ENCODE measurements around the gene DEXI. TPM values are rescaled to one million over a fixed set of nuclear protein-coding genes. Genes with fewer than 3 reads are reported as not detected.
A peak's percentile ranks its signal among the peaks of the same experiment; 100 is the strongest.

The DEXI gene
- total and polyA plus RNA-seq, 7 donors = 13.9 to 99.9 (median 55.0) TPM

DNA sequence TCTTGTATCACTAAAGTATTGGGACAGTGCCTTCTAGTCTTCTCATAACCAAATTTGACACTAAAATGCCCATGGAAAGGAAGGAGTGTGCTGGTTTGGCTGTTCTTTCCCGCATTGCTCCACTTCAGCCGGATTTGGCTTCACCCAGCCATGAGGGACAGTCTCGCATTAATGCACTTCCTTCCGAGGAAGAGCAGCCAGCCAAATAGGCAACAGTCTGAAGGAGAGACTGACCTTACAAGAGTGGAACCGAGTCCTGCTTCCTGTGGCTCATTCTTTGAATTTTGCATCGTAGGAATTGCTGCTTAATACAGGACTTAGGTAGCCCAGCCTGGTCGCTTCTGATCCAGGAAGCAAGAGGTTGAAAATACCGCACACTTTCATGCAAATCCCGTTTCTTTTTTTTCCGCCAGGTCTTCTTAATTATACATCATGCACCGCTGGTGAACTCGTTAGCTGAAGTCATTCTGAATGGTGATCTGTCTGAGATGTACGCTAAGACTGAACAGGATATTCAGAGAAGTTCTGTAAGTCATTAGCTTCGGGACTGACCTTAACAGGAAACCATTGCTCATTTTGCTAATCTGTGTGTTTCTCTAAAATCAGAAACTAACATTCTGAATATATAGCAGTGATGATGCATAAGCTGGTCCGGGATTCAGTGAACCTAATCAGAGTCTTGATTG lies 40.3 kb upstream of the DEXI start:
- no peak for TF ChIP-seq POLR2AphosphoS5 (IDR thresholded peaks at IDR 0.05)
- TF ChIP-seq, protein P1, sequence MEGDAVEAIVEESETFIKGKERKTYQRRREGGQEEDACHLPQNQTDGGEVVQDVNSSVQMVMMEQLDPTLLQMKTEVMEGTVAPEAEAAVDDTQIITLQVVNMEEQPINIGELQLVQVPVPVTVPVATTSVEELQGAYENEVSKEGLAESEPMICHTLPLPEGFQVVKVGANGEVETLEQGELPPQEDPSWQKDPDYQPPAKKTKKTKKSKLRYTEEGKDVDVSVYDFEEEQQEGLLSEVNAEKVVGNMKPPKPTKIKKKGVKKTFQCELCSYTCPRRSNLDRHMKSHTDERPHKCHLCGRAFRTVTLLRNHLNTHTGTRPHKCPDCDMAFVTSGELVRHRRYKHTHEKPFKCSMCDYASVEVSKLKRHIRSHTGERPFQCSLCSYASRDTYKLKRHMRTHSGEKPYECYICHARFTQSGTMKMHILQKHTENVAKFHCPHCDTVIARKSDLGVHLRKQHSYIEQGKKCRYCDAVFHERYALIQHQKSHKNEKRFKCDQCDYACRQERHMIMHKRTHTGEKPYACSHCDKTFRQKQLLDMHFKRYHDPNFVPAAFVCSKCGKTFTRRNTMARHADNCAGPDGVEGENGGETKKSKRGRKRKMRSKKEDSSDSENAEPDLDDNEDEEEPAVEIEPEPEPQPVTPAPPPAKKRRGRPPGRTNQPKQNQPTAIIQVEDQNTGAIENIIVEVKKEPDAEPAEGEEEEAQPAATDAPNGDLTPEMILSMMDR (IDR thresholded peaks at IDR 0.05) = no peak
- no peak for TF ChIP-seq EP300 (IDR thresholded peaks at IDR 0.05)
- no peak for TF ChIP-seq POLR2A (IDR thresholded peaks at IDR 0.05)
- H3K4me1 ChIP-seq = peaks cover 0 to 24% (median 23%) of the 10 kb centered on the region in 4 donors
- intact Hi-C loops (cut with DNase I) = loop anchor here (5.0 kb wide), 1 partner anchor 95 kb away; no protein-coding TSS in a partner anchor
- H3K9me3 ChIP-seq = no peaks in the 10 kb centered on the region
- H3K27me3 ChIP-seq = no peaks in the 10 kb centered on the region
- no peak overlapping the region for H3K27ac ChIP-seq
- DNase-seq = no peak
- H3K4me3 ChIP-seq = no peak overlapping the region
- WGBS, 2 donors = 82 to 89% methylated on average over 15 of the region's 15 CpGs
- H3K36me3 ChIP-seq = peaks cover 0 to 20% (median 5%) of the 10 kb centered on the region in 4 donors

DNA sequence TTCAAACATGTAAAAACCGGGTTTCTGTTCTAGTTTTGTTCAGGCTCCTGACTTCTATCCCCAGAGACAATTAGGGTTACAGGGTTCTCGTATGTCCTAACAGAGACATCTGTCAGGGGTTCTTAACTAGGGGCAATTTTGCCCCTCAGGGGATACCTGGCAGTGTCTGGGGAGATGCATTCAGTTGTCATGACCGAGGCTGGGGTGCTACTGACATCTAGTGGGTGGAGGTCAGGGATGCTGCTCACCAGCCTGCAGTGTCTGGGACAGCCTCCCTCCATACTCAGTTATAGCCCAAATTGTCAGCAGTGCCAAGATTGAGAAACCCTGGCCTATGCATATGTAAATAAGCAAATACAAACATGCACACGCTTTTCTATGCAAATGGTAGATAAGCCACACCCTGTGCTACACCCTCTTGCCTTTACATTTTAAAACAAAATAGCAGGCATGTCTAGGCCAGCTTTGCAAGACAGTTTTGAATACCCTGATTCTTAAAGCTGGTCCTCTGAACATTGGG lies 39.5 kb upstream of the DEXI start:
- Histone ChIP-seq H3K27me3 (no peaks in the 10 kb centered on the region), H3K9me3 (no peaks in the 10 kb centered on the region), H3K4me3 (no peak overlapping the region), H3K36me3 (peaks cover 0 to 22% (median 9%) of the 10 kb centered on the region in 4 donors), H3K27ac (peak overlapping the region in 1 of 4 donors; percentile 88), H3K4me1 (peaks cover 0 to 24% (median 23%) of the 10 kb centered on the region in 4 donors)
- DNase-seq = no peak
- WGBS, 2 donors = 76% methylated on average over 4 of the region's 4 CpGs
- TF ChIP-seq POLR2A (IDR thresholded peaks at IDR 0.05) = no peak
- TF ChIP-seq POLR2AphosphoS5 (IDR thresholded peaks at IDR 0.05) = no peak
- TF ChIP-seq EP300 (IDR thresholded peaks at IDR 0.05) = no peak
- TF ChIP-seq, protein P1 (IDR thresholded peaks at IDR 0.05) = no peak
- intact Hi-C loops (cut with DNase I) = loop anchor here (5.0 kb wide), 1 partner anchor 96 kb away; no protein-coding TSS in a partner anchor

DNA sequence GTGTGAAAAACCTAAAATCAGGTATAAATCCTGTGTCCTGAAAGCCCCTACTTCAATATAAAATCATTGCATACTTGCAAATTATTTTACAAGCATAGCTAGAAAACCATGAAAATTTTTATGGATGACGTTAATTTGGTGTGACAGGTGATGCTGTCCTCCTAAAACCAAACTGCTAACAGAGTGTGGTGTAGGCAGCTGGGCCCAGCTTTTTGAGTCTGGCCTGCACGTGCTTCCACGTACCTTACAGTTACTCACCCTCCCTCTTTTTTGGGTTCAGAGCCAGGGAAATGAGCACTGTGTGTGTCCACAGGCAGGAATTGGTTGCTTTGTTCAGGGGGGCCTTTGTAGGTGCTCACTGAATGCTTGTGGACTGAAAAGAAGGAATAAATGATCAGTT lies 38.5 kb upstream of the DEXI start:
- H3K9me3 ChIP-seq = no peaks in the 10 kb centered on the region
- intact Hi-C loops (cut with DNase I) = loop anchor here (5.0 kb wide), 1 partner anchor 96 kb away; no protein-coding TSS in a partner anchor
- TF ChIP-seq, protein P1 (IDR thresholded peaks at IDR 0.05) = no peak
- no peak for TF ChIP-seq POLR2AphosphoS5 (IDR thresholded peaks at IDR 0.05)
- TF ChIP-seq POLR2A (IDR thresholded peaks at IDR 0.05) = no peak
- TF ChIP-seq EP300 (IDR thresholded peaks at IDR 0.05) = no peak
- no peak overlapping the region for H3K4me3 ChIP-seq
- 89% methylated on average over 3 of the region's 3 CpGs for WGBS, 2 donors
- peak overlapping the region; percentile 74 to 88 (median 80) for H3K27ac ChIP-seq
- H3K4me1 ChIP-seq = peaks cover 0 to 24% (median 23%) of the 10 kb centered on the region in 4 donors
- no peak for DNase-seq
- no peaks in the 10 kb centered on the region for H3K27me3 ChIP-seq
- H3K36me3 ChIP-seq = peaks cover 0 to 23% (median 9%) of the 10 kb centered on the region in 4 donors

DNA sequence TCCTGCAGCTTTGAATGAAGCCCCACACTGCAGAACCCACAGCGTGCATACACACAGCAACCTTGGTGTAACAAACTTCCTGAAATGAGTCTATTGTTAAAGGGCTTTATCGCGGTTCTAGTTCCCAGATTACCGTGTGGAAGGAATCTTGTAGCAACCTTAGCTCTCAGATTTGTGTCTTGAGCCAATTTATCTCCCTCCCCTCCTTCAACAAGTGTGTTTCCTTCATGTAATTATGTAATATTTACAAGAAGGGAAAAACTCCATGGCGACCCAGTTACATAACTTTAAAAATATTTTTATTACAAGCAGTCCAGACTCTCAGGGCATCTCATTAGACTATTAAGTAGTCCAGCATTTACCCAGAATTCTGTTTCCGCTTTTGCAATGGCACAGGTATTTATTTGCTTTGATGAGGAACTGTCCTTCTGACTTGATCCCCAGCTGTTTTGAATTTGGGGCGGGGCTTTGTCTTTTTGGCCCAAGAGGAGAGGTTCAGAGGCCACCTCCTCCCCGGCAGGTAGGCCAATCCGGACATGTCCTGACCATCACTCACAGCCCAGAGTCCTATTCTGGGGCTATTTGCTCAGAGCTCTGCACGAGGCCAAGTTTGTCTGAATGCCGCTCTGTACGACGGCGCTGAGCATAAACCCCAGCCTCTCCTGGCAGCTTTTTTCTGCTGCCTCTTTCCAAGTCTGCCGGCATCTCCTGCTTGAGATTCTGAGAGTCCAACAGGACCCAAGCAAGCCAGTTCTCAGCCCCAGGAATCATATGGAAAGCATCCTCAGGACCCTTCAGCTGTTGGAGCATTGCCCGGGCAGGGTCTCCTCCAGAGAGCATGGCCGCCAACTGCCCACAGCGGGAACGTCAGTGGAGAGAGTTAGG lies 37.7 kb upstream of the DEXI start:
- peak overlapping the region in 2 of 4 donors; percentile 2 to 13 for H3K4me3 ChIP-seq
- 77 to 81% methylated on average over 19 of the region's 19 CpGs for WGBS, 2 donors
- H3K9me3 ChIP-seq = no peaks in the 10 kb centered on the region
- H3K27ac ChIP-seq = peak overlapping the region; percentile 74 to 88 (median 80)
- peaks cover 0 to 24% (median 23%) of the 10 kb centered on the region in 4 donors for H3K4me1 ChIP-seq
- H3K27me3 ChIP-seq = no peaks in the 10 kb centered on the region
- DNase-seq = peak; percentile 88
- intact Hi-C loops (cut with DNase I) = loop anchor here (5.0 to 10.0 kb wide), 2 partner anchors 97 to 205 kb away; no protein-coding TSS in a partner anchor
- peaks cover 0 to 27% (median 9%) of the 10 kb centered on the region in 4 donors for H3K36me3 ChIP-seq
- TF ChIP-seq POLR2A (IDR thresholded peaks at IDR 0.05) = no peak
- peak in 3 of 4 donors; percentile 11 to 64 (median 45) for TF ChIP-seq POLR2AphosphoS5 (IDR thresholded peaks at IDR 0.05)
- TF ChIP-seq, protein P1 (IDR thresholded peaks at IDR 0.05) = no peak
- peak in 1 of 4 donors; percentile 56 for TF ChIP-seq EP300 (IDR thresholded peaks at IDR 0.05)
